Erythroblast (primary cell): Measurements from ENCODE around the gene N4BP3.

ENCODE experiments used
- DNase-seq, 2 experiments: peaks; one replicate each; lab custom pipeline; 2025; lab: John Stamatoyannopoulos, UW
- GATA1 ChIP-seq: IDR thresholded peaks from 2 replicates; pipeline ENCODE4 v1.6.1; 2011; ENCODE audit warnings: low read depth, mild to moderate bottlenecking, control low read depth, low read length, moderate library complexity
- POLR2A ChIP-seq: IDR thresholded peaks from 2 replicates; pipeline ENCODE4 v1.6.1; 2011; ENCODE audit warnings: mild to moderate bottlenecking, low read length

N4BP3 gene

GRCh38 chr5:178136990-178137389, 23.7 kb downstream of the N4BP3 start:
- TF ChIP-seq POLR2A (peak; percentile 27), GATA1 (no peak)
- DNase-seq: no peak

- TF ChIP-seq POLR2A: no peak
- TF ChIP-seq GATA1: no peak
- no peak for DNase-seq
These were observed 24.7 kb downstream of the N4BP3 start for GRCh38 chr5:178137991-178138390.

DNA sequence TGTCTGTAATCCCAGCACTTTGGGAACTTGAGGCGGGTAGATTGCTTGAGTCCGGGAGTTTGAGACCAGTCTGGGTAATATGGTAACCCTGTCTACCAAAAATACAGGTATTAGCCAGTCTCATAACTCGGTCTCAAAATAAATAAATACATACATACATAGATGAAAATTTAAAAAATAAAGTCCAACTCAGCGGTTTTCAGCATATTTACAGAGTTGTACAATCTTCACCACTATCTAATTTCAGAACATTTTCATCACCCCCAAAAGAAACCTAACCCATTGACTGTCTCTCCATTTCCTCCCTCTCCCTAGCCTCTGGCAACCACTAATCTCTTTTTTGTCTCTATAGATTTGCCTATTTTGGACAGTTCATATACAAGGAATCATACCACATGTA, 28.2 kb downstream of the N4BP3 start:
- no peak for DNase-seq
- TF ChIP-seq POLR2A (no peak), GATA1 (no peak)

GRCh38 chr5:178142642-178143041, 29.3 kb downstream of the N4BP3 start:
- TF ChIP-seq POLR2A (no peak), GATA1 (no peak)
- DNase-seq: no peak

- DNase-seq: no peak
- TF ChIP-seq POLR2A: no peak
- TF ChIP-seq GATA1: no peak
These were observed 29.9 kb downstream of the N4BP3 start for GRCh38 chr5:178143246-178143645.

DNA sequence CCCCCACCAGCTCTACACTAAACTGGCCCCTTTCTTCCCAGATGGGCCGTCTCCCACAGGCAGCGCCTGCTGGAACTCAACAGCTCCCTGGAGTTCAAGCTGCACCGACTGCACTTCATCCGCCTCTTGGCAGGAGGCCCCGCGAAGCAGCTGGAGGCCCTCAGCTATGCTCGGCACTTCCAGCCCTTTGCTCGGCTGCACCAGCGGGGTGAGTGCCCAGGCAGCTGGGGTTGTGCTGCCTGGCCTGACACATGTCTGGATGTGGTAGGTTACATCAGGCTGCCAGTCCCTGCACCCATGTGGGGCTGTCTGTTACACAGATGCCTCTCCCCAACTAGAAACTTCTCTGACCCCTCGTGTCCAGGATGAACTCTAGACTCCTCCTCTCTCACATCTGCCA, 30.6 kb downstream of the N4BP3 start:
- TF ChIP-seq POLR2A (no peak), GATA1 (no peak)
- DNase-seq: no peak

DNA sequence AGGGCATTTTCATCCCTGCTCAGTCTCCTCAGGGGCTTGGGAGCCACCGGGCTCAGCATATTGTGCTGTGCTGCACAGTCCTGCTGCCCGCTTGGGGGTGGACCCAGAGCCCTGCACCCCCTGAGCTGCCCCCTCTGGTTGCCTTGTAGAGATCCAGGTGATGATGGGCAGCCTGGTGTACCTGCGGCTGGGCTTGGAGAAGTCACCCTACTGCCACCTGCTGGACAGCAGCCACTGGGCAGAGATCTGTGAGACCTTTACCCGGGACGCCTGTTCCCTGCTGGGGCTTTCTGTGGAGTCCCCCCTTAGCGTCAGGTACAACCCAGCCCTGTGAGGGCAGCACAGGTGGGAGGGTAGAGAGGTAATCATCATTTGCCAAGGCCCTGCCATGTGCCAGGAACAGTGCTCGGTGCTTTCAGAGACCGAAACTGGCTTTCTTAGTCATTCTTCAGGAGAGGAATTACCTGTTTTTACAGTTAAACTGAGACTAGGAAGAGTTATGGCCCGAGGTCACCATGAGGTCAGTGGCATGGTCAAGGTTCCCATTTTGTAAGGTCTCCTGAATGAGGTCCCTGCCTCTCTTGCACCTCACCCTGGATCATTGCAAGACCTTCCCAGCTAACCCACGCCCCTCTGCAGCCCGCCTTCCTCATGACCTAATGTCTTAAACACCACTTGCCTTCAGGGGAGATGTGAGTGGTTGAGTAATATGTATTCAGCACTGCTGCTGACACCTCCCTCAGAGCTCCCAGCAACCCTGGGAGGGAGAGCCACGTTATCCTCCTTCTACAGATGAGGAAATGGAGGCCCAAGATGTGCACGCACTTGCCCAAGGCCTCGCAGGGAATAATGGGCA, 32.9 kb downstream of the N4BP3 start:
- DNase-seq: peak; percentile 59 to 76
- TF ChIP-seq POLR2A: no peak
- TF ChIP-seq GATA1: no peak

- TF ChIP-seq GATA1 (no peak), POLR2A (no peak)
- DNase-seq: no peak
These were observed 34.1 kb downstream of the N4BP3 start for GRCh38 chr5:178147406-178147805.

- TF ChIP-seq POLR2A (no peak), GATA1 (no peak)
- no peak for DNase-seq
These were observed 36.0 kb downstream of the N4BP3 start for GRCh38 chr5:178149199-178149932.

DNA sequence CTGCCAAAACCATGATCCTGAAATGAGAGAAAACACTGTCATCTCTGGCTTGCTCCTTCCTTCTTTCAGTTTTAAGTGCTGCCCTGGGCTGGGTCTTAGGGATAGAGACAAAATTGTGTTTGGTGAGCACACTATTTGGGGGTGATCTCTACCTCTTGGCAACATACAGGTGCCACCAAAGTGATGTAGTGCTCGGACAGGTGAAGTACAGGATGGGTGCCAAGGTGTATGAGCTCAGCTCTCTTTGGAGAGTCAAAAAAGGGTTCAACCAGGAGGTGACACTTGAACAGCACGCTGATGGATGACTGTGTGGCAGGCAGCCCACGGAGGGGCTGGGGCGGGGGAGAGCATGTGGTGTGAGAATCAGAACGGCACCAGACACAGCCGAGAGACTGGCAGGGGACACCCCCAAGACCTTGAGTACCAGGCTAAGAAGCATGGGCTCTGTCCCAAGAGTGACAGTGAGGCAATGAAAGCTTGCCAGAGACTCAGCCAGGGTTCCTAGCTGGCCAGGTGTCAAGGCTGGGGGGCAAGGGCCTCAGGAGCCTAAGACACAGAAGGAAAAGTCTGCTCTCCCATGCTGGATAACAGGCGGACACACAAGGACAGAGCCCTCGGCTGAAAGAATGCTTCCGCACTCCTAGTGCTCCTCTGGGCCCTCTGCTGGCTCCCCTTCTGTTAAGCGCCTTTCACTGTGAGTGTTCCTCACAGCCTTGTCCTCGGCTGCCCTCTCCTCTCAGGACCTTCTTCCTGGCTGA, 37.8 kb downstream of the N4BP3 start:
- TF ChIP-seq GATA1 (no peak), POLR2A (no peak)
- DNase-seq: peak in 1 of 2 experiments; percentile 17

GRCh38 chr5:178152491-178153444, 39.4 kb downstream of the N4BP3 start:
- TF ChIP-seq GATA1 (no peak), POLR2A (no peak)
- no peak for DNase-seq

DNA sequence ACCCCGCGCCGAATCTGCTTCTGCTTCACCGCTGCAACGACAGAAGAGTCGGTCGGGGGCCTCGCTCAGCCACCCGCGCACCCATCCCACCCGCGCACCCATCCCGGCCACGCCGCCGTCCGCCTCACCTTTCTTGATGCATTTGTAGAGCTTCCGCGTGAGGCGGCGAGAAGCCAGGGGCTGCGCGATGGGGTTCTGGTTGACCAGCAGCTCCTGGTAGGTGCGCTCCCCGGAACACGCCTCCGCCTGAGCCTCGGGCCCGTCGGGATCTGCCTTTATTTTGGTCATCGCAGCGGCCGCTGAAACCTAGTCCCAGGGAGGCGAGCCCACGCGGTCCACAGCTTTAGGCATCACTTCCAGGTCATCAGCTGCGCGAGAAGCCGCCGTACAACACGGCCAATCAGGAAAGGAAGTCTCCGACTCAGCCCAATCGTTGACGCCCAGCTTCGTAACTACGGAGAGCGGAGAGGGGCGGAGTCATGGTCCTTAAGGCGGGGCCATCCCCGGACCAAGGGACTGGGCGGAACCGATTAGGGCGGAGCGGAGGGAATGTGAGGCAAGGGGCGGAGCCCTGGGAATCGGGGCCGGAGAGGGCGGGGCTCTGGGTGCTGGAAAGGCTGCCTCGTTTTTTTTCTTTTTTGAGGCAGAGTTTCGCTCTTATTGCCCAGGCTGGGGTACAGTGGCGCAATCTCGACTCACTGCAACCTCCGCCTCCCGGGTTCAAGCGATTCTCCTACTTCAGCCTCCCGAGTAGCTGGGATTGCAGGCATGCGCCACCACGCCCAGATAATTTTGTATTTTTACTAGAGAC, 40.4 kb downstream of the N4BP3 start, which contains the start of gene NHP2:
Gene NHP2 (minus strand): TSS at position 356 of the 811 bp plus-strand sequence. CDS start 68 bp downstream, at position 288.
- peak; percentile 98 to 99 for DNase-seq
- TF ChIP-seq POLR2A (peak; percentile 68), GATA1 (no peak)
